ENCODE data around the gene ACSM4.

- no peak for TF ChIP-seq CTCF (IDR thresholded peaks at IDR 0.05)
- no peak for TF ChIP-seq POLR2AphosphoS5 (IDR thresholded peaks at IDR 0.05)
- TF ChIP-seq POLR2A (IDR thresholded peaks at IDR 0.05), result no peak
- no peak for TF ChIP-seq EP300 (IDR thresholded peaks at IDR 0.05)
These were observed 8.3 kb upstream of the ACSM4 start for GRCh38 chr12:7295529-7295928.

All from gastroesophageal sphincter (tissue), 3 donors.